Endodermal cell (in vitro differentiated cells): Measurements from ENCODE around the gene EEF1A2. TPM values are rescaled to one million over a fixed set of nuclear protein-coding genes. Genes with fewer than 3 reads are reported as not detected.

Experiments used
- DNase-seq: peaks from one replicate; pipeline ENCODE4 v3.0.0-alpha.2; 2017
- H3K27ac ChIP-seq: 2 replicates; pipeline ENCODE4 v1.5.1; 2013; ENCODE audit warnings: mild to moderate bottlenecking, low read depth, low read length, moderate library complexity
- H3K27me3 ChIP-seq: 2 replicates; pipeline ENCODE4 v1.6.1; 2013; ENCODE audit warnings: mild to moderate bottlenecking, low read length, moderate library complexity; ENCODE audit not compliant: insufficient read depth, control insufficient read depth, poor library complexity, severe bottlenecking
- H3K36me3 ChIP-seq: 2 replicates; pipeline ENCODE4 v1.7.0; 2013; ENCODE audit warnings: mild to moderate bottlenecking, low read length, moderate library complexity; ENCODE audit not compliant: control insufficient read depth, insufficient read depth
- H3K4me1 ChIP-seq: one replicate; pipeline ENCODE4 v1.7.0; 2013; ENCODE audit warnings: low read length; ENCODE audit not compliant: control insufficient read depth, insufficient read depth
- H3K4me3 ChIP-seq: 2 replicates; pipeline ENCODE4 v1.5.1; 2013; ENCODE audit warnings: mild to moderate bottlenecking, low read length, moderate library complexity
- H3K9ac ChIP-seq: 2 replicates; pipeline ENCODE4 v1.6.1; 2013; ENCODE audit warnings: mild to moderate bottlenecking, low read length, moderate library complexity; ENCODE audit not compliant: poor library complexity, severe bottlenecking; ENCODE audit errors: extremely low read depth
- H3K9me3 ChIP-seq: 2 replicates; pipeline ENCODE4 v1.6.1; 2013; ENCODE audit warnings: mild to moderate bottlenecking, low read length, moderate library complexity; ENCODE audit not compliant: control insufficient read depth
- H3K27ac Mint-ChIP-seq: 2 replicates; pipeline ENCODE4 v1.8.0; 2020; ENCODE audit warnings: mixed read lengths
- H3K27me3 Mint-ChIP-seq: 2 replicates; pipeline ENCODE4 v1.8.0; 2021; ENCODE audit warnings: mild to moderate bottlenecking, mixed read lengths; ENCODE audit not compliant: insufficient read depth
- H3K36me3 Mint-ChIP-seq: 2 replicates; pipeline ENCODE4 v1.8.0; 2020; ENCODE audit warnings: low read depth, mixed read lengths
- H3K4me1 Mint-ChIP-seq: 2 replicates; pipeline ENCODE4 v1.8.0; 2020; ENCODE audit warnings: mixed read lengths
- H3K4me3 Mint-ChIP-seq: 2 replicates; pipeline ENCODE4 v1.8.0; 2020; ENCODE audit warnings: mild to moderate bottlenecking, moderate library complexity, mixed read lengths
- H3K9me3 Mint-ChIP-seq: 2 replicates; pipeline ENCODE4 v1.8.0; 2020; ENCODE audit warnings: mild to moderate bottlenecking, mixed read lengths
- CTCF ChIP-seq: fragments of 200-600 bp; sonication (generic); conservative IDR thresholded peaks from 2 replicates; pipeline ENCODE4 v1.5.0; 2021; ENCODE audit warnings: antibody characterized with exemption, mild to moderate bottlenecking
- WGBS, 2 experiments: methylation state at CpG; one replicate each; pipeline versions ENCODE4 v1.1.5 to v1.1.7; 2013; ENCODE audit warnings: missing lambda C conversion rate in 2 of 2, mixed read lengths in 1 of 2; ENCODE audit not compliant: insufficient coverage in 1 of 2, insufficient read length in 1 of 2; 5-methylcytosine and 5-hydroxymethylcytosine counted together
- total RNA-seq, 2 donors: library from RNA; stranded (reverse); fragmentation: NEBNext Ultra II Directional in 1 of 2; extraction: Animal tissue kit (Norgen Biotek cat#: 25700) in 1 of 2; gene quantifications; 2 replicates in 1 of 2; 3 replicates in 1 of 2; pipeline ENCODE4 v1.2.1, GENCODE V29; 2021

The EEF1A2 gene
- total RNA-seq, 2 donors from 2014 or later, result 12.1 to 22.6 TPM

DNA sequence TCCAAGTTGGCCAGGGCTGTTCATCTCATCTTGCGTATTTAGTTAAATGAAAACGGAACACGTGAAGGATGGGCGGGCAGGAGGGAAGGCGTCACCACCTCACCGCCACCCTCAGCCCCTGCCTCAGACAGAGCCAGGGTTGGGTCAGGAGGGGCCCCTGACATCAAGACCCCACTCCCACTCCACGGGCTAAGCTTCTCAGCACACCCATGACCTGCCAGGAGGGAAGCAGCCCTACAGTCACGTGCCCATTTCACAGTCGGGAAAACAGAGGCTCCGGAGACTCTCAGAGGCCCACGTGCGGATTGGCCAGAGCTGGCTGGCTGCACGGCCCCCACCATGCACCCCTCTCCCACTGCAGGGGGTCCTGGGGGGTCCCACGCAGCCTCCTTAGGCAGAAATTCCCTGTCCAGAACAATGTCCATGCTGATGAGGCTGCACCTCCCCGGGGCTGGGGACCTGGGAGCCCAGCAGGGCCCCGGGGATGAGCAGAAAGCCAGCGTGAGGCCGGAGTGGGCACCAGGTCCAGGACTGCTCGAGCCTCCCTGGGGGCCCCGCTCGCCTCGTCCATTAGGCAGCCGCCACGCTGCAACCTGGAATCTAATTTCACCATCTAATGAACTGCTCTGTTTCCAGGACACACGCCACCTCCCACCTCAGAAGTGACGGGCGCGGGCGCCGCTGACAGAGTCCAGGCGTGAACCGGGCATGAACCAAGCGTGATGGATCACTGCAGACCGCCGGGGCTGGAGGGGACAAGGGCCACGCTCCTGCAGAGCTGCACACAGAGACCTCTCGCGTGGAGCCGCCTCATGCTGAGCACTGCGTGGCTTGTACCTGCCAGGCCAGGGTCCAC is 42.2 kb downstream of the EEF1A2 start:
- H3K27ac ChIP-seq, result peak overlapping the region; percentile 44
- no peak for DNase-seq
- WGBS, 2 experiments, result 86 to 91% methylated on average over 30 to 40 of the region's 40 CpGs
- Mint-ChIP-seq H3K27ac (no peak overlapping the region), H3K27me3 (no peaks in the 10 kb centered on the region), H3K4me1 (peaks cover 5% of the 10 kb centered on the region), H3K36me3 (no peaks in the 10 kb centered on the region), H3K9me3 (no peaks in the 10 kb centered on the region), H3K4me3 (no peak overlapping the region)
- TF ChIP-seq CTCF, result no peak
- no peaks in the 10 kb centered on the region for H3K36me3 ChIP-seq
- H3K9me3 ChIP-seq, result no peaks in the 10 kb centered on the region
- no peaks in the 10 kb centered on the region for H3K27me3 ChIP-seq
- H3K4me1 ChIP-seq, result no peaks in the 10 kb centered on the region
- H3K9ac ChIP-seq, result no peak overlapping the region
- H3K4me3 ChIP-seq, result no peak overlapping the region

DNA sequence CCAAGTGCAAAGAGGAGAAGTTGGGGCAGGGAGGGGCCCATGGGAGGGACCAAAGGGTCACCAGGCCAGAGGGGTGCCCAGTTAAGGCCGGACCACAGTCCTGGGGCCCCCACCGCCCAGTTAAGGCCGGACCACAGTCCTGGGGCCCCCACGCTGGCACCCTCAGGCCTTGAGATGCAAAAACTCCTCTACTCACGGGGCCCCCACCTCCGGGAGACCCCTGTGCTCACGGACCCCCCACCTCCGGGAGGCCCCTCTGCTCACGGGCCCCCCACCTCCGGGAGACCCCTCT is 43.4 kb downstream of the EEF1A2 start:
- WGBS, 2 experiments, result 93% methylated on average over 10 of the region's 10 CpGs; no CpG with 5 or more reads in 1 of the 2 experiments
- TF ChIP-seq CTCF, result no peak
- no peak overlapping the region for H3K4me3 Mint-ChIP-seq

DNA sequence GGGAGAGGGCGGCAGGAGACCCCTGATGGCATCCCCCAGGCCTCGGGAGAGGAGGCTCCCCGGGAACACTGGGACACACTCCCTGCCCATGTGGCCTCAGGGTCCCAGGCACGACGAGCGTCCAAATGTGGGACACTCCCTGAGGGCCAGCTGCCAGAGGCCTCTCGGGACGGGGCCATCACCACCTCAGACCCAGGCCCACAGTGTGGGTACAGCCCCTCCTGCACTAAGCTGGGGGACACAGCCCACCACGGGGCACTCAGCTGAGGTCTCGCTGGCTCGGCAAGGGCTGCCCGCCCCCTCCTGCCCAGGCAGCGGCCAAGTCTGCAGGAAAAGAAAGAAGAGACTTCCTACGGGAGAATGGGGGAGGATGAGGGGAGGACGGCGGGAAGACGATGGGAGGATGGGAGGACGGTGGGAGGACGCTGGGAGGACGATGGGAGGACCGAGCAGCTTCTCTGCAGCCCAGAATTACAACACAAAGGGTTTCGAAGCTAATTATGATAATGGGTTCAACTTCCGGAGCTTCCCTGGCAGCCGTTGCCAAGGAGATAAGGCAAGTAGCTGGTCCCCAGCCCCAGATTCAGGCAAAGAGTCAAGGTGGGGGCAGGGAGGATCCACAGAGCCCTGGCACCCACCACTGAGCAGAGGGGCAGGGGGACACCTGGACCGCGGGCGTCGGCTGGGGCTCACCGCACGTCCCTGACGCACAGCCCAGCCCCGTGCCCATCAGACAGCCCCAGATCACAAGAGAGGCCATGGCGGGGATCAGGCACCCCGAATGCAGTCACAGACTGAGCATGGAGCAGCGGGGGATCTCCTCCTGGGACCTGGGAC is 43.9 kb downstream of the EEF1A2 start:
- H3K9ac ChIP-seq, result no peak overlapping the region
- WGBS, 2 experiments, result 55 to 70% methylated on average over 26 to 35 of the region's 35 CpGs
- H3K4me1 ChIP-seq, result no peaks in the 10 kb centered on the region
- no peaks in the 10 kb centered on the region for H3K27me3 ChIP-seq
- no peaks in the 10 kb centered on the region for H3K27me3 Mint-ChIP-seq
- no peaks in the 10 kb centered on the region for H3K9me3 Mint-ChIP-seq
- H3K27ac Mint-ChIP-seq, result no peak overlapping the region
- no peaks in the 10 kb centered on the region for H3K36me3 ChIP-seq
- no peak for TF ChIP-seq CTCF
- no peak for DNase-seq
- no peaks in the 10 kb centered on the region for H3K9me3 ChIP-seq
- peak overlapping the region; percentile 89 for H3K27ac ChIP-seq
- no peak overlapping the region for H3K4me3 Mint-ChIP-seq
- no peak overlapping the region for H3K4me3 ChIP-seq
- H3K4me1 Mint-ChIP-seq, result no peaks in the 10 kb centered on the region
- no peaks in the 10 kb centered on the region for H3K36me3 Mint-ChIP-seq

More for the DNA sequence above, 43.4 kb downstream of the EEF1A2 start:
- Histone ChIP-seq H3K9me3 (no peaks in the 10 kb centered on the region), H3K27ac (peak overlapping the region; percentile 89), H3K4me3 (no peak overlapping the region), H3K9ac (no peak overlapping the region), H3K27me3 (no peaks in the 10 kb centered on the region), H3K4me1 (no peaks in the 10 kb centered on the region), H3K36me3 (no peaks in the 10 kb centered on the region)
- H3K9me3 Mint-ChIP-seq, result no peaks in the 10 kb centered on the region
- H3K4me1 Mint-ChIP-seq, result no peaks in the 10 kb centered on the region
- no peaks in the 10 kb centered on the region for H3K36me3 Mint-ChIP-seq
- no peak overlapping the region for H3K27ac Mint-ChIP-seq
- H3K27me3 Mint-ChIP-seq, result no peaks in the 10 kb centered on the region
- no peak for DNase-seq
